Right cardiac atrium (tissue), 5 donors: ENCODE results near the gene CCDC69. TPM values are rescaled to one million over a fixed set of nuclear protein-coding genes. Genes with fewer than 3 reads are reported as not detected.

Source experiments
- ATAC-seq, 2 donors: fragments of 200-7000 bp; cut with Tn5 transposase; one replicate each; pipeline versions ENCODE4 v1.8.0 to v1.9.1; 2020; ENCODE audit warnings: moderate library complexity in 2 of 2, mild to moderate bottlenecking in 1 of 2
- DNase-seq, 3 donors: peaks; one replicate each; pipeline ENCODE4 v3.0.0-alpha.2; 2020
- H3K27ac ChIP-seq: one replicate; pipeline ENCODE4 v1.5.1; 2013; ENCODE audit warnings: mild to moderate bottlenecking, low read length, control low read depth, moderate library complexity
- H3K27me3 ChIP-seq: one replicate; pipeline ENCODE4 v1.6.1; 2013; ENCODE audit not compliant: control insufficient read depth, insufficient read depth
- H3K4me1 ChIP-seq: one replicate; pipeline ENCODE4 v1.6.1; 2013; ENCODE audit warnings: low read length; ENCODE audit not compliant: control insufficient read depth, insufficient read depth
- H3K4me3 ChIP-seq: one replicate; pipeline ENCODE4 v1.5.1; 2013; ENCODE audit warnings: low read length, control low read depth
- H3K9me3 ChIP-seq: one replicate; pipeline ENCODE4 v1.6.1; 2013; ENCODE audit warnings: low read length; ENCODE audit not compliant: control insufficient read depth
- WGBS: extraction: QIAGEN DNeasy Blood & Tissue Kit; methylation state at CpG from one replicate; pipeline ENCODE4 v1.1.7; 2013; 5-methylcytosine and 5-hydroxymethylcytosine counted together
- intact Hi-C, 4 donors: fragments of 100-400 bp; cut with DNase I; formaldehyde crosslinking; loops; one replicate each; pipeline versions ENCODE4 v1.11.0 to v1.14.0; 2022 to 2023
- polyA plus RNA-seq: library from polyadenylated mRNA; stranded (reverse); fragments of 200-250 nt; gene quantifications from one replicate; pipeline ENCODE4 v1.2.3, GENCODE V29; 2013
- total RNA-seq, 4 donors: library from RNA; stranded (reverse); fragmentation: NEBNext Ultra II Directional; extraction: Animal tissue kit (Norgen Biotek cat#: 25700); gene quantifications; one replicate each; pipeline ENCODE4 v1.2.1, GENCODE V29; 2021
- donor health status: healthy with polysubstance abuse.
- donor health status: DM: no; HTN: yes; CAD: no.
- donor health status: DM: no; HTN: no; CAD: no.
- donor health status: DM: no; HTN: yes; CAD: no; lungs with severe emphysema.
- donor health status: DM: yes; HTN: yes; CAD: no.

CCDC69 gene
- total and polyA plus RNA-seq, 5 donors = 167 to 244 (median 191) TPM

DNA sequence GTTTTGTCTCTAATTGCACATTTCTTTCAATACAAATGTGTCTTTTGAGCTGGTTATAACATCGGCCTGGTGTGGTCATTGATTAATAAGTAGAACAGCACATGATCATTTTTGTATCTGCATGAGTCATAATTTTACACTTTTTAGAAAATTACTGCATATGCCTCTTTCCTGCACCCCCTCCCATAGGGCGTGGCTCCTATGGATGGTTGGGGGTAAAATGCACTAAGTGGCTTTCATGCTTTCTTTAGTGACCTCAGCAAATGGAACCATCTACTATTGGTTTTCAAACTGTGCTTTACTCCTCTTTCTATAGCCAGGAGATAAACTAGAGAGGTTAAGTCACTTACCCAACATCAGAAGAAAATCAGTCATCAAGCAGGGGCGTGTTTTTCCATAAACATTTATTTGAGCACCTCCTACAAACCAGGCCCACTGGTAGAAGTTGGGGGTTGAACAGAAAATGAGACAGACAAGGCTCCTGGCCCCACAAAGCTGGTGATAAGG lies 70.1 kb downstream of the CCDC69 start:
- no peak for ATAC-seq
- no peak overlapping the region for H3K27ac ChIP-seq
- DNase-seq = no peak
- H3K4me1 ChIP-seq = peaks cover 24% of the 10 kb centered on the region
- H3K27me3 ChIP-seq = no peaks in the 10 kb centered on the region
- intact Hi-C loops = no loop called here
- no peak overlapping the region for H3K4me3 ChIP-seq
- 84% methylated on average over 3 of the region's 3 CpGs for WGBS
- H3K9me3 ChIP-seq = no peaks in the 10 kb centered on the region

GRCh38 chr5:151153300-151153699 lies 70.6 kb downstream of the CCDC69 start:
- ATAC-seq = no peak
- Histone ChIP-seq H3K27me3 (no peaks in the 10 kb centered on the region), H3K4me1 (peaks cover 26% of the 10 kb centered on the region), H3K4me3 (no peak overlapping the region), H3K27ac (no peak overlapping the region), H3K9me3 (no peaks in the 10 kb centered on the region)
- 86% methylated on average over 3 of the region's 3 CpGs for WGBS
- intact Hi-C loops = no loop called here
- DNase-seq = no peak

GRCh38 chr5:151151793-151152192 lies 72.1 kb downstream of the CCDC69 start:
- H3K9me3 ChIP-seq = no peaks in the 10 kb centered on the region
- intact Hi-C loops = no loop called here
- H3K4me3 ChIP-seq = no peak overlapping the region
- DNase-seq (no peak), ATAC-seq (peak; percentile 7)
- H3K27ac ChIP-seq = peak overlapping the region; percentile 3
- WGBS = 36% methylated on average over 5 of the region's 5 CpGs
- peaks cover 29% of the 10 kb centered on the region for H3K4me1 ChIP-seq
- H3K27me3 ChIP-seq = no peaks in the 10 kb centered on the region

- H3K27ac ChIP-seq = peak overlapping the region; percentile 87
- no peaks in the 10 kb centered on the region for H3K27me3 ChIP-seq
- no peaks in the 10 kb centered on the region for H3K9me3 ChIP-seq
- ATAC-seq = peak in 1 of 2 donors; percentile 12
- H3K4me1 ChIP-seq = peaks cover 29% of the 10 kb centered on the region
- WGBS = 20% methylated on average over 2 of the region's 2 CpGs
- peak in 1 of 3 donors; percentile 56 for DNase-seq
- intact Hi-C loops = no loop called here
- no peak overlapping the region for H3K4me3 ChIP-seq
Measured at GRCh38 chr5:151151263-151151660, 72.6 kb downstream of the CCDC69 start.

GRCh38 chr5:151150471-151151262 lies 73.2 kb downstream of the CCDC69 start:
- 21% methylated on average over 5 of the region's 5 CpGs for WGBS
- H3K27ac ChIP-seq = peak overlapping the region; percentile 87
- H3K9me3 ChIP-seq = no peaks in the 10 kb centered on the region
- no peaks in the 10 kb centered on the region for H3K27me3 ChIP-seq
- H3K4me1 ChIP-seq = peaks cover 30% of the 10 kb centered on the region
- ATAC-seq = peak; percentile 48 to 55
- intact Hi-C loops = no loop called here
- peak in 2 of 3 donors; percentile 73 to 80 for DNase-seq
- no peak overlapping the region for H3K4me3 ChIP-seq

DNA sequence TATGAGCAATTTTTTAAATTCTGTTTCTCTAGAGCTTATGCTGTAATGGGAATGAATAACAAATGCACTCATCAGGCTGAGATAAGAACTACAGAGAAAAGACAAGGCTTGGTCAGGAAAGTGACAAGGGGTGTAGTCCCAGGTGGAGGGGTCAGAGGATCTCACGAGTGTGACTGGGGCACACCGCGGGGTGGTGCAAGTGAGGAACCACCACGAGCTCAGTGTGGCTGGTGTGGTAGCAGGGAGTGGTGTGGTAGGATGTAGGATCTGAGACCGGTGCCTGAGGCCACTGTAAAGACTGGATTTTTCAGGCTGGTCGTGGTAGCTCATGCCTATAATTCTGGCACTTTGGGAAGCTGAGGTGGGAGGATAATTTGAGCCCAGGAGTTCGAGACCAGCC lies 75.3 kb downstream of the CCDC69 start:
- DNase-seq = no peak
- intact Hi-C loops = no loop called here
- H3K9me3 ChIP-seq = no peaks in the 10 kb centered on the region
- peaks cover 20% of the 10 kb centered on the region for H3K4me1 ChIP-seq
- H3K27me3 ChIP-seq = no peaks in the 10 kb centered on the region
- ATAC-seq = no peak
- 74% methylated on average over 7 of the region's 7 CpGs for WGBS
- no peak overlapping the region for H3K27ac ChIP-seq
- no peak overlapping the region for H3K4me3 ChIP-seq

- ATAC-seq (no peak), DNase-seq (no peak)
- H3K4me3 ChIP-seq = no peak overlapping the region
- intact Hi-C loops = no loop called here
- H3K27me3 ChIP-seq = no peaks in the 10 kb centered on the region
- H3K9me3 ChIP-seq = no peaks in the 10 kb centered on the region
- no peak overlapping the region for H3K27ac ChIP-seq
- WGBS = 94% methylated on average over 4 of the region's 4 CpGs
- H3K4me1 ChIP-seq = peaks cover 20% of the 10 kb centered on the region
Measured at GRCh38 chr5:151147033-151147432, 76.9 kb downstream of the CCDC69 start.

- Histone ChIP-seq H3K9me3 (no peaks in the 10 kb centered on the region), H3K4me1 (peaks cover 20% of the 10 kb centered on the region), H3K4me3 (no peak overlapping the region), H3K27me3 (no peaks in the 10 kb centered on the region), H3K27ac (no peak overlapping the region)
- ATAC-seq (no peak), DNase-seq (no peak)
- intact Hi-C loops = no loop called here
Measured at GRCh38 chr5:151146061-151146460, 77.8 kb downstream of the CCDC69 start.

- H3K9me3 ChIP-seq = no peaks in the 10 kb centered on the region
- DNase-seq (no peak), ATAC-seq (no peak)
- H3K27me3 ChIP-seq = no peaks in the 10 kb centered on the region
- no peak overlapping the region for H3K4me3 ChIP-seq
- 68% methylated on average over 7 of the region's 7 CpGs for WGBS
- H3K27ac ChIP-seq = no peak overlapping the region
- intact Hi-C loops = no loop called here
- H3K4me1 ChIP-seq = peaks cover 18% of the 10 kb centered on the region
Measured at GRCh38 chr5:151144922-151145321, 79.0 kb downstream of the CCDC69 start.

DNA sequence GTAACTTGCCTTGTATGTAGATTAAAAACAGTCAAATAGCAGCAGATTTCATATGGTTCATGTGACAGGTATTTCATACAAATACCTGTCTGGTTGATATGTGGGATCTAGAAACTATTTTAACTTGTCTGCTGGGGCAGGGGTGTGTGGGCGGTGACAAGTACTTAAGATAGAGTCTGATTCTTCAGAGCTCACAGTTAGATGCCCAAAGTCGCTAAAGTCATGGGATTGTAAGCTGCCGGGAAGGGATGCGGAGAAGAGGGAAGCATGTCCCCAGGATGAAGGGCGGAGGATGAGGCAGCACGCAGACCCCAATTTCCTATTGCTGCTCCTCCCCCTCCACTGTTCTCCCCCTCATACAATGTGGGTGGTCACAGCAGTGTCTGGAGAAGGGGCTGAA lies 79.6 kb downstream of the CCDC69 start:
- Histone ChIP-seq H3K4me3 (no peak overlapping the region), H3K9me3 (no peaks in the 10 kb centered on the region), H3K27me3 (no peaks in the 10 kb centered on the region), H3K27ac (no peak overlapping the region), H3K4me1 (peaks cover 18% of the 10 kb centered on the region)
- no peak for DNase-seq
- no peak for ATAC-seq
- 68% methylated on average over 6 of the region's 6 CpGs for WGBS
- intact Hi-C loops = no loop called here

- Histone ChIP-seq H3K4me3 (no peak overlapping the region), H3K27ac (no peak overlapping the region), H3K9me3 (no peaks in the 10 kb centered on the region), H3K27me3 (no peaks in the 10 kb centered on the region), H3K4me1 (peaks cover 18% of the 10 kb centered on the region)
- DNase-seq (no peak), ATAC-seq (no peak)
- WGBS = 84% methylated on average over 7 of the region's 7 CpGs
- intact Hi-C loops = no loop called here
Measured at GRCh38 chr5:151143645-151144044, 80.2 kb downstream of the CCDC69 start.
